Esophagus muscularis mucosa (tissue), 3 donors: ENCODE results near the gene AASDH.

Experiments used
- CTCF ChIP-seq, 3 experiments: fragments of 200-600 bp in 2 of 3; fragments of 450-650 bp in 1 of 3; sonication (generic) in 2 of 3; IDR thresholded peaks; one replicate each; pipeline ENCODE4 v1.5.1; 2017 to 2019; ENCODE audit warnings: antibody characterized with exemption in 3 of 3, mild to moderate bottlenecking in 2 of 3, moderate library complexity in 1 of 3
- POLR2A ChIP-seq: fragments of 450-650 bp; IDR thresholded peaks from one replicate; pipeline ENCODE4 v1.6.1; 2017; ENCODE audit warnings: antibody characterized with exemption, moderate library complexity, mild to moderate bottlenecking, low read depth
- POLR2AphosphoS5 ChIP-seq, 2 donors: sonication (generic); formaldehyde crosslinking; IDR thresholded peaks; one replicate each; pipeline ENCODE4 v1.6.1; 2017; ENCODE audit warnings: antibody characterized with exemption in 2 of 2

- TF ChIP-seq CTCF (IDR thresholded peaks at IDR 0.05) (no peak), POLR2A (no peak), POLR2AphosphoS5 (IDR thresholded peaks at IDR 0.05) (no peak)
Measured at GRCh38 chr4:56386091-56386490, 1.2 kb downstream of the AASDH start.
